Activated CD4-positive, alpha-beta T cell treated with anti-CD3 and anti-CD28 coated beads, Interleukin-2, amount 10 ng/mL, durations not matched to agents 24 days and 14 days (primary cell): Measurements from ENCODE around the gene SPANXD. TPM values are rescaled to one million over a fixed set of nuclear protein-coding genes. Genes with fewer than 3 reads are reported as not detected.

ENCODE experiments used
- total RNA-seq: library from RNA; stranded (reverse); gene quantifications from 2 replicates; pipeline ENCODE4 v1.2.3, GENCODE V29; 2022

SPANXD gene
- total RNA-seq, 1 donor from 2014 or later = not detected

Other genes starting within 250 kb of the SPANXD start
- gene SPANXA1, start 114.0 kb downstream of the SPANXD start, total RNA-seq = not detected in 2 replicates
- not detected in 2 replicates for gene SPANXA2, start 109.0 kb downstream of the SPANXD start, total RNA-seq
- gene MAGEC3, start 139.6 kb upstream of the SPANXD start, total RNA-seq = not detected in 2 replicates
- not detected in 2 replicates for gene MAGEC1, start 205.2 kb upstream of the SPANXD start, total RNA-seq